HG02938 (cell line): ENCODE data around the gene AP1G1.
"Not testable (repeated sequence)": the region's sequence is repeated elsewhere in the genome, so short reads cannot be mapped to it uniquely, and the experiment has no call there.

Source experiments
- ATAC-seq: cut with Tn5 transposase; IDR thresholded peaks from one replicate; pipeline ENCODE4 v1.9.1; 2021; ENCODE audit warnings: mild to moderate bottlenecking, moderate library complexity; ENCODE audit not compliant: unreplicated experiment

Gene AP1G1

GRCh38 chr16:71810155-71810530 is 1.5 kb upstream of the AP1G1 start:
- not testable (repeated sequence) for ATAC-seq

- ATAC-seq, result peak; percentile 32
Measured at GRCh38 chr16:71807905-71808592, 585 bp downstream of the AP1G1 start.

- no peak for ATAC-seq
Measured at GRCh38 chr16:71803305-71803690, 5.3 kb downstream of the AP1G1 start.

GRCh38 chr16:71796501-71797097 is 12.0 kb downstream of the AP1G1 start:
- ATAC-seq, result no peak

- ATAC-seq, result no peak
Measured at GRCh38 chr16:71794943-71795342, 13.7 kb downstream of the AP1G1 start.

- no peak for ATAC-seq
Measured at GRCh38 chr16:71794018-71794417, 14.6 kb downstream of the AP1G1 start.

GRCh38 chr16:71792176-71792575 is 16.5 kb downstream of the AP1G1 start:
- ATAC-seq, result no peak

GRCh38 chr16:71790329-71790728 is 18.3 kb downstream of the AP1G1 start:
- ATAC-seq, result not testable (repeated sequence)

- ATAC-seq, result no peak
Measured at GRCh38 chr16:71789136-71789535, 19.5 kb downstream of the AP1G1 start.

GRCh38 chr16:71788578-71788977 is 20.1 kb downstream of the AP1G1 start:
- ATAC-seq, result no peak

GRCh38 chr16:71785143-71785542 is 23.5 kb downstream of the AP1G1 start:
- not testable (repeated sequence) for ATAC-seq

GRCh38 chr16:71784093-71784492 is 24.5 kb downstream of the AP1G1 start:
- no peak for ATAC-seq

GRCh38 chr16:71781741-71782140 is 26.9 kb downstream of the AP1G1 start:
- ATAC-seq, result no peak

GRCh38 chr16:71780521-71781089 is 28.0 kb downstream of the AP1G1 start:
- no peak for ATAC-seq

GRCh38 chr16:71778780-71779179 is 29.9 kb downstream of the AP1G1 start:
- ATAC-seq, result no peak

- no peak for ATAC-seq
Measured at GRCh38 chr16:71777329-71777728, 31.3 kb downstream of the AP1G1 start.

- no peak for ATAC-seq
Measured at GRCh38 chr16:71775949-71776348, 32.7 kb downstream of the AP1G1 start.

GRCh38 chr16:71771571-71771970 is 37.1 kb downstream of the AP1G1 start:
- no peak for ATAC-seq

GRCh38 chr16:71769222-71769621 is 39.4 kb downstream of the AP1G1 start:
- no peak for ATAC-seq

GRCh38 chr16:71767060-71767900 is 41.4 kb downstream of the AP1G1 start:
- ATAC-seq, result no peak

- ATAC-seq, result no peak
Measured at GRCh38 chr16:71762186-71762585, 46.4 kb downstream of the AP1G1 start.

GRCh38 chr16:71761097-71761496 is 47.5 kb downstream of the AP1G1 start:
- no peak for ATAC-seq
